Neural progenitor cell (in vitro differentiated cells): ENCODE data around the gene NEGR1. TPM values are rescaled to one million over a fixed set of nuclear protein-coding genes. Genes with fewer than 3 reads are reported as not detected.
"Not testable (repeated sequence)": the region's sequence is repeated elsewhere in the genome, so short reads cannot be mapped to it uniquely, and the experiment has no call there.

ENCODE experiments used
- DNase-seq: peaks from one replicate; pipeline ENCODE4 v3.0.0-alpha.2; 2016; ENCODE audit warnings: low spot score
- H2AFZ ChIP-seq: fragments of 200-600 bp; sonication (generic); replicated peaks from 2 replicates; pipeline ENCODE4 v1.6.1; 2016; ENCODE audit warnings: antibody characterized with exemption
- H3F3A ChIP-seq: fragments of 200-600 bp; sonication (generic); 2 replicates; pipeline ENCODE4 v1.6.1; 2016; ENCODE audit warnings: antibody characterized with exemption, low read depth
- H3K27ac ChIP-seq: fragments of 200-600 bp; sonication (generic); 2 replicates; pipeline ENCODE4 v1.5.1; 2016; ENCODE audit warnings: mild to moderate bottlenecking
- H3K27me3 ChIP-seq: fragments of 200-600 bp; sonication (generic); 2 replicates; pipeline ENCODE4 v1.6.1; 2016; ENCODE audit warnings: mild to moderate bottlenecking, moderate library complexity
- H3K36me3 ChIP-seq: fragments of 200-600 bp; sonication (generic); 2 replicates; pipeline ENCODE4 v1.5.1; 2016
- H3K4me1 ChIP-seq: fragments of 200-600 bp; sonication (generic); 2 replicates; pipeline ENCODE4 v1.6.1; 2016; ENCODE audit warnings: mixed run types
- H3K4me2 ChIP-seq: fragments of 200-600 bp; sonication (generic); 2 replicates; pipeline ENCODE4 v1.6.1; 2016
- H3K4me3 ChIP-seq: fragments of 200-600 bp; sonication (generic); 2 replicates; pipeline ENCODE4 v1.5.1; 2016
- H3K79me2 ChIP-seq: fragments of 200-600 bp; sonication (generic); 2 replicates; pipeline ENCODE4 v1.6.1; 2016; ENCODE audit warnings: low read depth
- H3K9ac ChIP-seq: fragments of 200-600 bp; sonication (generic); 2 replicates; pipeline ENCODE4 v1.6.1; 2016
- H3K9me3 ChIP-seq: fragments of 200-600 bp; sonication (generic); 2 replicates; pipeline ENCODE4 v1.5.1; 2016; ENCODE audit warnings: low read depth
- H4K20me1 ChIP-seq: fragments of 200-600 bp; sonication (generic); 2 replicates; pipeline ENCODE4 v1.6.1; 2016; ENCODE audit warnings: low read depth
- H3K27ac Mint-ChIP-seq: 3 replicates; pipeline ENCODE4 v1.8.0; 2021; ENCODE audit warnings: mixed read lengths
- H3K27me3 Mint-ChIP-seq: 2 replicates; pipeline ENCODE4 v1.8.0; 2022; ENCODE audit warnings: low read depth, mild to moderate bottlenecking, inconsistent platforms, moderate library complexity, mixed read lengths; ENCODE audit not compliant: insufficient read depth
- H3K36me3 Mint-ChIP-seq: 3 replicates; pipeline ENCODE4 v1.8.0; 2021; ENCODE audit warnings: mixed read lengths
- H3K4me1 Mint-ChIP-seq: 3 replicates; pipeline ENCODE4 v1.8.0; 2021; ENCODE audit warnings: mixed read lengths
- H3K4me3 Mint-ChIP-seq: 3 replicates; pipeline ENCODE4 v1.8.0; 2021; ENCODE audit warnings: mild to moderate bottlenecking, moderate library complexity, mixed read lengths
- H3K9me3 Mint-ChIP-seq: 3 replicates; pipeline ENCODE4 v1.8.0; 2020; ENCODE audit warnings: mixed read lengths
- EZH2 ChIP-seq: fragments of 200-600 bp; sonication (generic); IDR thresholded peaks from 2 replicates; pipeline ENCODE4 v1.6.1; 2017; ENCODE audit warnings: antibody characterized with exemption, mild to moderate bottlenecking, moderate library complexity
- EZH2phosphoT487 ChIP-seq: fragments of 200-600 bp; sonication (generic); IDR thresholded peaks from 2 replicates; pipeline ENCODE4 v1.6.1; 2017; ENCODE audit warnings: antibody characterized with exemption
- total RNA-seq: library from RNA; depleted of rRNA; stranded (reverse); fragments of >200 nt; gene quantifications from 2 replicates; pipeline ENCODE4 v1.2.3, GENCODE V29; 2015; ENCODE audit warnings: low replicate concordance
- TF ChIP-seq, protein P1 (sequence below): fragments of 200-600 bp; sonication (generic); IDR thresholded peaks from 2 replicates; pipeline ENCODE4 v1.5.1; 2017; ENCODE audit warnings: antibody characterized with exemption, mild to moderate bottlenecking

Gene NEGR1
- total RNA-seq, 1 donor from 2014 or later = 0.62 TPM

- Histone ChIP-seq H3K79me2 (no peaks in the 10 kb centered on the region), H3F3A (no peaks in the 10 kb centered on the region), H2AFZ (no peak overlapping the region), H3K9ac (no peak overlapping the region), H4K20me1 (no peaks in the 10 kb centered on the region), H3K4me1 (no peaks in the 10 kb centered on the region), H3K9me3 (no peaks in the 10 kb centered on the region), H3K27me3 (no peaks in the 10 kb centered on the region), H3K27ac (no peak overlapping the region), H3K4me3 (no peak overlapping the region), H3K36me3 (no peaks in the 10 kb centered on the region), H3K4me2 (no peak overlapping the region)
- Mint-ChIP-seq H3K4me3 (no peak overlapping the region), H3K36me3 (no peaks in the 10 kb centered on the region), H3K9me3 (no peaks in the 10 kb centered on the region), H3K27ac (no peak overlapping the region), H3K4me1 (no peaks in the 10 kb centered on the region), H3K27me3 (no peaks in the 10 kb centered on the region)
- no peak for DNase-seq
- TF ChIP-seq EZH2phosphoT487 (no peak), EZH2 (no peak)
- TF ChIP-seq, protein P1, sequence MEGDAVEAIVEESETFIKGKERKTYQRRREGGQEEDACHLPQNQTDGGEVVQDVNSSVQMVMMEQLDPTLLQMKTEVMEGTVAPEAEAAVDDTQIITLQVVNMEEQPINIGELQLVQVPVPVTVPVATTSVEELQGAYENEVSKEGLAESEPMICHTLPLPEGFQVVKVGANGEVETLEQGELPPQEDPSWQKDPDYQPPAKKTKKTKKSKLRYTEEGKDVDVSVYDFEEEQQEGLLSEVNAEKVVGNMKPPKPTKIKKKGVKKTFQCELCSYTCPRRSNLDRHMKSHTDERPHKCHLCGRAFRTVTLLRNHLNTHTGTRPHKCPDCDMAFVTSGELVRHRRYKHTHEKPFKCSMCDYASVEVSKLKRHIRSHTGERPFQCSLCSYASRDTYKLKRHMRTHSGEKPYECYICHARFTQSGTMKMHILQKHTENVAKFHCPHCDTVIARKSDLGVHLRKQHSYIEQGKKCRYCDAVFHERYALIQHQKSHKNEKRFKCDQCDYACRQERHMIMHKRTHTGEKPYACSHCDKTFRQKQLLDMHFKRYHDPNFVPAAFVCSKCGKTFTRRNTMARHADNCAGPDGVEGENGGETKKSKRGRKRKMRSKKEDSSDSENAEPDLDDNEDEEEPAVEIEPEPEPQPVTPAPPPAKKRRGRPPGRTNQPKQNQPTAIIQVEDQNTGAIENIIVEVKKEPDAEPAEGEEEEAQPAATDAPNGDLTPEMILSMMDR = no peak
These were observed 40.9 kb downstream of the NEGR1 start for GRCh38 chr1:72241397-72241796.

- not testable (repeated sequence) for H3K4me1 ChIP-seq, H3K27ac Mint-ChIP-seq, H4K20me1 ChIP-seq, H3K4me2 ChIP-seq, H3K27me3 Mint-ChIP-seq, H2AFZ ChIP-seq, H3K27ac ChIP-seq, H3K9ac ChIP-seq, H3K79me2 ChIP-seq, H3K9me3 Mint-ChIP-seq, H3K36me3 Mint-ChIP-seq, H3K36me3 ChIP-seq, H3F3A ChIP-seq, H3K4me3 ChIP-seq, H3K9me3 ChIP-seq, H3K27me3 ChIP-seq, H3K4me3 Mint-ChIP-seq, DNase-seq, H3K4me1 Mint-ChIP-seq
These were observed 46.4 kb downstream of the NEGR1 start for GRCh38 chr1:72235931-72236330.

DNA sequence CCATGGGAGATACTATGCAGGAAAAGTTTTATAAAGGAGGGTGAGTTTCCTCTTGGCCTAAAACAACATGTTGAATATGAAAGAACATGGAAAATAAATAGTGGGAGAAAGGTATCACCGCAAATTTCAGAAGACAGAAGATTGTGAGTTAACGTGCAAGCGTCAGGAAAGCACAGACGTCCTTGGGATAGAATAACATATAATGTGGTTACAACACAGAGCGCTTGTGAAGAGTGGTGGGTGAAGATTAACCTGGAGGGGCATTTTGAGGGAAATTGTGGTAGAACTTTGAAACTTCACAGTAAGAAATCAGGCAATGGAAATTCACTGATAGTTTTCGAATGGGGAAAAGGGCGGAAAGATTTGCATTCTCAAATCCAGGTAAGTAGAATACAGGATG is 47.3 kb downstream of the NEGR1 start:
- Mint-ChIP-seq H3K36me3 (no peaks in the 10 kb centered on the region), H3K9me3 (no peaks in the 10 kb centered on the region), H3K4me3 (no peak overlapping the region), H3K4me1 (no peaks in the 10 kb centered on the region), H3K27ac (no peak overlapping the region), H3K27me3 (no peaks in the 10 kb centered on the region)
- TF ChIP-seq EZH2phosphoT487 = no peak
- TF ChIP-seq, protein P1 = no peak
- no peak for TF ChIP-seq EZH2
- Histone ChIP-seq H3K79me2 (no peaks in the 10 kb centered on the region), H4K20me1 (no peaks in the 10 kb centered on the region), H3K4me2 (no peak overlapping the region), H3K4me1 (no peaks in the 10 kb centered on the region), H3K27ac (no peak overlapping the region), H3K36me3 (no peaks in the 10 kb centered on the region), H3K27me3 (no peaks in the 10 kb centered on the region), H3K9ac (no peak overlapping the region), H2AFZ (no peak overlapping the region), H3K4me3 (no peak overlapping the region), H3F3A (no peaks in the 10 kb centered on the region), H3K9me3 (no peaks in the 10 kb centered on the region)
- no peak for DNase-seq

- H3K4me3 Mint-ChIP-seq = no peak overlapping the region
- no peak overlapping the region for H3K4me2 ChIP-seq
- TF ChIP-seq EZH2phosphoT487 = no peak
- no peak for TF ChIP-seq EZH2
- TF ChIP-seq, protein P1 = no peak
- H3K27me3 ChIP-seq = no peaks in the 10 kb centered on the region
- H4K20me1 ChIP-seq = no peaks in the 10 kb centered on the region
- H3K9me3 ChIP-seq = no peaks in the 10 kb centered on the region
- no peaks in the 10 kb centered on the region for H3K4me1 Mint-ChIP-seq
- no peaks in the 10 kb centered on the region for H3K27me3 Mint-ChIP-seq
- no peaks in the 10 kb centered on the region for H3K36me3 Mint-ChIP-seq
- H3K4me1 ChIP-seq = no peaks in the 10 kb centered on the region
- no peak overlapping the region for H3K27ac ChIP-seq
- DNase-seq = no peak
- no peaks in the 10 kb centered on the region for H3K36me3 ChIP-seq
- H2AFZ ChIP-seq = no peak overlapping the region
- H3K9ac ChIP-seq = no peak overlapping the region
- H3K9me3 Mint-ChIP-seq = no peaks in the 10 kb centered on the region
- no peak overlapping the region for H3K27ac Mint-ChIP-seq
- H3F3A ChIP-seq = no peaks in the 10 kb centered on the region
- no peak overlapping the region for H3K4me3 ChIP-seq
- no peaks in the 10 kb centered on the region for H3K79me2 ChIP-seq
These were observed 51.6 kb downstream of the NEGR1 start for GRCh38 chr1:72230746-72231145.
